Upper lobe of left lung (tissue), 6 donors: Measurements from ENCODE around the gene EGF. TPM values are rescaled to one million over a fixed set of nuclear protein-coding genes. Genes with fewer than 3 reads are reported as not detected.
"Not testable (repeated sequence)": the region's sequence is repeated elsewhere in the genome, so short reads cannot be mapped to it uniquely, and the experiment has no call there.

Experiments
- ATAC-seq, 2 donors: fragments of 200-7000 bp; cut with Tn5 transposase; one replicate each; pipeline ENCODE4 v1.9.1; 2022; ENCODE audit warnings: mild to moderate bottlenecking in 2 of 2, moderate library complexity in 2 of 2; ENCODE audit not compliant: low FRiP score in 2 of 2
- DNase-seq, 2 donors: peaks; one replicate each; pipeline ENCODE4 v3.0.0-alpha.2; 2019 to 2020
- H3K27ac ChIP-seq, 4 donors: fragments of 200-600 bp; sonication (generic); one replicate each; pipeline ENCODE4 v1.5.1; 2016 to 2019
- H3K27me3 ChIP-seq, 4 donors: fragments of 200-600 bp; sonication (generic); one replicate each; pipeline ENCODE4 v1.5.1; 2017 to 2019
- H3K36me3 ChIP-seq, 4 donors: fragments of 200-600 bp; sonication (generic); one replicate each; pipeline ENCODE4 v1.5.1; 2016 to 2019
- H3K4me1 ChIP-seq, 4 donors: fragments of 200-600 bp; sonication (generic); one replicate each; pipeline ENCODE4 v1.5.1; 2018 to 2019
- H3K4me3 ChIP-seq, 4 donors: fragments of 200-600 bp; sonication (generic); one replicate each; pipeline ENCODE4 v1.5.1; 2017 to 2019; ENCODE audit warnings: mild to moderate bottlenecking in 2 of 4, moderate library complexity in 1 of 4
- H3K9me3 ChIP-seq, 4 donors: fragments of 200-600 bp; sonication (generic); one replicate each; pipeline ENCODE4 v1.5.1; 2018 to 2019
- EP300 ChIP-seq, 4 donors: sonication (generic); formaldehyde crosslinking; IDR thresholded peaks; one replicate each; pipeline ENCODE4 v1.5.1; 2017; ENCODE audit warnings: antibody characterized with exemption in 4 of 4, control low read depth in 2 of 4
- POLR2A ChIP-seq, 4 donors: fragments of 450-650 bp; IDR thresholded peaks; one replicate each; pipeline ENCODE4 v1.5.1; 2016 to 2017; ENCODE audit warnings: antibody characterized with exemption in 4 of 4, mild to moderate bottlenecking in 2 of 4
- POLR2AphosphoS5 ChIP-seq, 2 donors: sonication (generic); formaldehyde crosslinking; IDR thresholded peaks; one replicate each; pipeline ENCODE4 v1.5.1; 2017; ENCODE audit warnings: antibody characterized with exemption in 2 of 2
- WGBS, 2 donors: methylation state at CpG; one replicate each; pipeline ENCODE4 v1.1.5; 2017 to 2018; 5-methylcytosine and 5-hydroxymethylcytosine counted together
- total RNA-seq, 6 donors: library from RNA; depleted of rRNA in 4 of 6; stranded (reverse); fragments of >200 nt in 4 of 6; gene quantifications; one replicate each; pipeline versions ENCODE4 v1.1.0 to v1.2.1, GENCODE V29; 2016 to 2021
- TF ChIP-seq, protein P1 (sequence below), 6 experiments: fragments of 450-650 bp in 4 of 6; fragments of 200-600 bp in 2 of 6; sonication (generic) in 2 of 6; IDR thresholded peaks; one replicate each; pipeline ENCODE4 v1.5.1; 2016 to 2019; ENCODE audit warnings: antibody characterized with exemption in 6 of 6
- donor health status: DM: no; HTN: no; CAD: no; lungs with moderate emphysema.
- donor health status: DM: no; HTN: yes; CAD: no; lungs with severe emphysema.

EGF gene
- total RNA-seq, 6 donors from 2014 or later = 1.5 to 10.1 (median 5.3) TPM

DNA sequence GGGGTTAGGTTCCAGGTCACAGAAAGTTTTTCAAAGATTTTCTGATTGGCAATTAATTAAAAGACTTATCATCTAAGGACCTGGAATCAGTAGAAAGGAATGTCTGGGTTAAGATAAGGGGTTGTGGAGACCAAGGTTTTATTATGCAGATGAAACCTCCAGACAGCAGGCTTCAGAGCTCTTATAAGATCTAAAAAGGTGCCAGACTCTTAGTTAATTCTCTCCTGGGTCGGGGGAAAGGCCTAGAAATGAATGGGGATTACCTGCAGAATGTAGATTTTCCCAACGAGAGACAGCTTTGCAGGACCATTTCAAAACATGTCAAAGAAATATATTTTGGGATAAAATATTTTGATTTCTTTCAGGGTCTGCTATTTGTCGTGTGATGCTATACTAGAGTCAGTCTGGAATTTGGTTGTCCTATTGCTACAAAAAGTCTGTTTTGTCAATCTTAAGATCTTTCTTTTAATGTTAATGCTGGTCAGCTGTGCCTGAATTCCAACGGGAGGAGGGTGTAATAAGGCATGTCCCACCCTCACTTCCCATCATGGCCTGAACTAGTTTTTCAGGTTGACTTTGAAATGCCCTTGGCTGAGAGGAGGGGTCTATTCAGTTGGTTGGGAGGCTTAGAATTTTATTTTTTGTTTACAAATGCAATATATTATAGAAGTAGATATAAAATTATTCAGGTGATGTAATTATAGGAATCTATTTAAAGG is 15.8 kb downstream of the EGF start:
- ATAC-seq (no peak), DNase-seq (no peak)
- no peaks in the 10 kb centered on the region for H3K4me1 ChIP-seq
- no peaks in the 10 kb centered on the region for H3K27me3 ChIP-seq
- H3K4me3 ChIP-seq = no peak overlapping the region
- no peak for TF ChIP-seq POLR2AphosphoS5 (IDR thresholded peaks at IDR 0.05)
- TF ChIP-seq POLR2A (IDR thresholded peaks at IDR 0.05) = no peak
- TF ChIP-seq EP300 (IDR thresholded peaks at IDR 0.05) = no peak
- TF ChIP-seq, protein P1, sequence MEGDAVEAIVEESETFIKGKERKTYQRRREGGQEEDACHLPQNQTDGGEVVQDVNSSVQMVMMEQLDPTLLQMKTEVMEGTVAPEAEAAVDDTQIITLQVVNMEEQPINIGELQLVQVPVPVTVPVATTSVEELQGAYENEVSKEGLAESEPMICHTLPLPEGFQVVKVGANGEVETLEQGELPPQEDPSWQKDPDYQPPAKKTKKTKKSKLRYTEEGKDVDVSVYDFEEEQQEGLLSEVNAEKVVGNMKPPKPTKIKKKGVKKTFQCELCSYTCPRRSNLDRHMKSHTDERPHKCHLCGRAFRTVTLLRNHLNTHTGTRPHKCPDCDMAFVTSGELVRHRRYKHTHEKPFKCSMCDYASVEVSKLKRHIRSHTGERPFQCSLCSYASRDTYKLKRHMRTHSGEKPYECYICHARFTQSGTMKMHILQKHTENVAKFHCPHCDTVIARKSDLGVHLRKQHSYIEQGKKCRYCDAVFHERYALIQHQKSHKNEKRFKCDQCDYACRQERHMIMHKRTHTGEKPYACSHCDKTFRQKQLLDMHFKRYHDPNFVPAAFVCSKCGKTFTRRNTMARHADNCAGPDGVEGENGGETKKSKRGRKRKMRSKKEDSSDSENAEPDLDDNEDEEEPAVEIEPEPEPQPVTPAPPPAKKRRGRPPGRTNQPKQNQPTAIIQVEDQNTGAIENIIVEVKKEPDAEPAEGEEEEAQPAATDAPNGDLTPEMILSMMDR (IDR thresholded peaks at IDR 0.05) = no peak
- no peak overlapping the region for H3K27ac ChIP-seq
- no peaks in the 10 kb centered on the region for H3K9me3 ChIP-seq
- H3K36me3 ChIP-seq = no peaks in the 10 kb centered on the region
- WGBS, 2 donors = 73% methylated on average over 4 of the region's 4 CpGs

- ATAC-seq (no peak), DNase-seq (no peak)
- Histone ChIP-seq H3K27me3 (no peaks in the 10 kb centered on the region), H3K9me3 (no peaks in the 10 kb centered on the region), H3K4me3 (no peak overlapping the region), H3K4me1 (no peaks in the 10 kb centered on the region), H3K27ac (no peak overlapping the region), H3K36me3 (no peaks in the 10 kb centered on the region)
- TF ChIP-seq EP300 (IDR thresholded peaks at IDR 0.05) (no peak), POLR2A (IDR thresholded peaks at IDR 0.05) (no peak), POLR2AphosphoS5 (IDR thresholded peaks at IDR 0.05) (no peak)
- TF ChIP-seq, protein P1 (IDR thresholded peaks at IDR 0.05) = no peak
Measured at GRCh38 chr4:109930464-109930863, 17.8 kb downstream of the EGF start.

DNA sequence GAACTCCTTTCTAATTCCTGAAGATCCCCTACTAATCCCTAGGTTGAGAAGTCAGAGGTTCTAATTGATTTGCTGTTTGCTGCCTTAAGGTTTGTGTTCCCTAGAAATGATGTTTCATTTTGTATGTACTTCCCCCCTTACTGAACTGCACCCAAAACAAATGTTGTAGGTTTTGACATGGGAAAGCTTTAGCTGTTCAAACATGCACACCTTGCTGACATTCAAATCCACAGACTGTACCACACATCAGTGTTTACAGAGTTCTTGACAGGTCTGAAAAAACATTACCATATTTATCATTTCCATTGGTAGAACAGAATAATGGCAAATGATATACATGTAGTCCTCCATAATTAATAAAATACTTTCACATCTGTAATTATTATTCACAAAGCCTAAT is 18.2 kb downstream of the EGF start:
- no peak for ATAC-seq
- TF ChIP-seq, protein P1 (IDR thresholded peaks at IDR 0.05) = no peak
- no peak for TF ChIP-seq POLR2A (IDR thresholded peaks at IDR 0.05)
- no peak for TF ChIP-seq POLR2AphosphoS5 (IDR thresholded peaks at IDR 0.05)
- TF ChIP-seq EP300 (IDR thresholded peaks at IDR 0.05) = no peak
- no peaks in the 10 kb centered on the region for H3K36me3 ChIP-seq

DNA sequence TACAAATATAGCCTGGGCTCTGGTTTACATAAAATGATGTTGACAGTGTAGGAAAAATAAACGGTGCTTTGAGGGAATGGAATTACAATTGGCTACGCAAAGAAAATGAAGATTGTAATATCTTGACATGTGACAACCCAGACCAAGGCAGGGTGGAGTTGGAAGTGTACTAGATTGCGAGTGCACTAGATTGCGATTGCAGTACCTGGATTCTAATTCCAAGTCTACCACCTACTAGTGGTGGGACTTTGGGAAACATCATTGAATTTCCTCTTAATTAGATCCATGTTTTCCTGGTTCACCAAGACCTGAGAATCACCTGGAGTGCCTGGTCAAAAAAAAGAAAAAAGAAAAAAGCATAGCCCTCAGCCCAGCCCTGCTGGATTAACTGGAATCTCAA is 18.6 kb downstream of the EGF start:
- TF ChIP-seq, protein P1 (IDR thresholded peaks at IDR 0.05) = no peak
- TF ChIP-seq POLR2A (IDR thresholded peaks at IDR 0.05) (no peak), EP300 (IDR thresholded peaks at IDR 0.05) (no peak), POLR2AphosphoS5 (IDR thresholded peaks at IDR 0.05) (no peak)
- Histone ChIP-seq H3K4me3 (no peak overlapping the region), H3K27ac (no peak overlapping the region), H3K36me3 (no peaks in the 10 kb centered on the region), H3K9me3 (no peaks in the 10 kb centered on the region), H3K27me3 (no peaks in the 10 kb centered on the region), H3K4me1 (no peaks in the 10 kb centered on the region)
- ATAC-seq (no peak), DNase-seq (no peak)
- 84 to 89% methylated on average over 4 of the region's 4 CpGs for whole genome bisulfite sequencing, 2 donors

More for the DNA sequence above, 18.2 kb downstream of the EGF start:
- Histone ChIP-seq H3K27ac (no peak overlapping the region), H3K4me1 (no peaks in the 10 kb centered on the region), H3K9me3 (no peaks in the 10 kb centered on the region), H3K4me3 (no peak overlapping the region), H3K27me3 (no peaks in the 10 kb centered on the region)
- DNase-seq = no peak

DNA sequence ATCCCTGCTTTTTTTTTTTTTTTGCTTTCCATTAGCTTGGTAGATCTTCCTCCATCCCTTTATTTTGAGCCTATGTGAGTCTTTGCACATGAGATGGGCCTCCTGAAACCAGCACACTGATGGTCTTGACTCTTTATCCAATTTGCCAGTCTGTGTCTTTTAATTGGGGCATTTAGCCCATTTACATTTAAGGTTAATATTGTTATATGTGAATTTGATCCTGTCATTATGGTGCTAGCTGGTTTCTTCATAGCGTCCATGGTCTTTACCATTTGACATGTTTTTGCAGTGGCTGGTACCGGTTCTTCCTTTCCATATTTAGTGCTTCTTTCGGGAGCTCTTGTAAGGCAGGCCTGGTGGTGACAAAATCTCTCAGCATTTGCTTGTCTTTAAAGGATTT is 24.7 kb downstream of the EGF start:
- H3K4me3 ChIP-seq, H3K4me1 ChIP-seq, ATAC-seq, H3K27ac ChIP-seq, DNase-seq, H3K36me3 ChIP-seq, H3K9me3 ChIP-seq, H3K27me3 ChIP-seq: not testable (repeated sequence)
- 95 to 100% methylated on average over 3 of the region's 3 CpGs for WGBS, 2 donors
